HG03064 (cell line): ENCODE data around the gene AKAP12.
"Not testable (repeated sequence)": the region's sequence is repeated elsewhere in the genome, so short reads cannot be mapped to it uniquely, and the experiment has no call there.

ENCODE experiments used
- ATAC-seq: cut with Tn5 transposase; IDR thresholded peaks from one replicate; pipeline ENCODE4 v1.9.1; 2021; ENCODE audit warnings: low read depth; ENCODE audit not compliant: unreplicated experiment

The AKAP12 gene

GRCh38 chr6:151309619-151310018, 69.9 kb downstream of the AKAP12 start:
- ATAC-seq: no peak

GRCh38 chr6:151310279-151310678, 70.5 kb downstream of the AKAP12 start:
- ATAC-seq: no peak

DNA sequence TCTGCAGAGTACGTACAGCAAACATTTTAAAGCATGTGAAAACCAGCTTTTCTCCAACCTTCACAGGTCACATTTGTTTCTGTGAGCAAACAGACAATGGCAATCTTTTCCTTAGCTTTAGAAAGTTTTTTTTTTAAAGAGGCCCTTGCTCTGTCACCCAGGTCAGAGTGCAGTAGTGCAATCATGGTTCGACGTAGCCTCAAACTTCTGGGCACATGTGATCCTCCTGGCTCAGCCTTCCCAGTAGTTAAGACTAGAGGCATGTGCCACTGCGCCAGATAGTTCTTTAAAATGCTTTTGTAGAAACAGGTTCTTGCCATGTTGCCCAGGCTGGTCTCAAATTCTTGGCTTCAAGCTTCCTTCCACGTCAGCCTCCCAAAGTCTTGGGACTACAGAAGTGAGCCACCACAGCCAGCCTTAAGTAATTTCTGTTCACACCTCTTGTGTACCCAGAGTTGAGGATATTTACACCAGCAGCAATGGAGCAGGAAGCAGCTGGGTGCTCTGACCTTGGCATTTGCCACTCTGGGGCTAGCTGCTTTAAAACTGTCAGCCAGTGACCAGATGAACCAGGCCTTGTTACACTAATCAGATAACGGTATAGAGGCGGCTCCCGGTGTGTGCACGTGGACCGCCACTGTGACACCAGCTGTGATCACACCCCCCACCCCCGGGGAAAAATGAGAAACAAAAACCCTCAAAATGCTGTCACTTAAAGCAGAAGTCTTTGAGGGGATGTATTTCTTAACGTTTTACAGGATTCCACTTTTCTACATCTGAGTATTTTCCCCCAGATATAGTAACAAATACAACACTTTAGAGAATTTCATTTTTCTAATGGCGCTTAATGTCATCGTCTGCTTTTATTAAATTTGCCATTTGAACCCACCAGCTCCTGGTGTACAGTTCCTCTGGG, 71.3 kb downstream of the AKAP12 start:
- ATAC-seq: no peak

GRCh38 chr6:151313066-151313491, 73.3 kb downstream of the AKAP12 start:
- ATAC-seq: no peak

DNA sequence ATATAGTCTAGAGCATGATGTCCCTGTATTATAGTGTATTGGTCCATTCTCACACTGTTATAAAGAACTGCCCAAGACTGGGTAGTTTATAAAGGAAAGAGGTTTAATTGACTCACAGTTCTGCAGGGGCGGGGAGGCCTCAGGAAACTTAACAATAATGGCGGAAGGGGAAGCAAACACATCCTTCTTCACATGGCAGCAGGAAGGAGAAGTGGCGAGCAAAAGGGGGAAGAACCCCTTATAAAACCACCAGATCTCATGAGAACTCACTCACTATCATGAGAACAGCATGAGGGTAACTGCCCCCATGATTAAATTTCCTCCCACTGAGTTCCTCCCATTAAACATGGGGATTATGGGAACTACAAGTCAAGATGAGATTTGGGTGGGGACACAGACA, 75.9 kb downstream of the AKAP12 start:
- ATAC-seq: not testable (repeated sequence)

DNA sequence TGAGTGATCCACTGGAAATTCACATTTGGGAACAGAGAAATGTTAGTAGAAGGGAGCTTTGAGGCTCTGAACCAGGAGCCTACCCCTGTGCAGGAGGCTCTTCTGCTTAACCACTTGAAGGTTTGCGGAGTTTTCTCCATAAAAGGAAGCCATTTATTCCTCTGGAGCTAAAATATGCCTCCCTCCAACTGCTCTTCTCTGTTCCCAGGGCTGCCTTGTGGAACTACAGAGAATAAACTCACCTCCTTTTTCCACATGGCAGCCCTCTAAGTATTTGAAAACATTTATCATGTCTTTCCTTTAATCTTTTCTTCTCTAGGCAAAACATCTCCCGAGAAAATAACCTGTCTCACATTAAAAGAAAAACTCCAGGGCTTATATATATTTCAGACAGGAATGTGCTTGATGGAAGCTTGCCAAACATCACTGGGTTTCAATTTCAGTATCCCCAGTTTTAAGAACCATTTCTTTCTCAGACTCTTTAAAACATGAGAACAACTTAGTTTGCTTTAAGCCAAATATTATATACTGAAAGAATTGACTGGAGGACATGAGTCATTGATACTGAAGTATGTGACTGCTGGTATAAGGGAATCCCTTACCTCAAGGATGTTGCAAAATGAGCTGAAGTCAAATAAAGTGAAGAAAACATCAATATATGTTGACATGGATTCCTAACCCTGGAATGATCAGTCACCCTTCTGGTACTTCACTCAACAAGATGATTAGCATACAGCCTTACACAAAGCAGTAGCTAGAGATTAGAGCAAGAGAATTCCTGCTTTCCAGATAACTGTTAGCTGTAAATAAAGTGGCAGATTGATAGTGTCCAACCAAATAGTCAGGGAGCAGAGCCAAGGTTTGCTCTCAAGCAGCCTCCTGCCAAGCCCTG, 77.6 kb downstream of the AKAP12 start:
- no peak for ATAC-seq

- no peak for ATAC-seq
These were observed 78.2 kb downstream of the AKAP12 start for GRCh38 chr6:151317995-151318365.

GRCh38 chr6:151320140-151320539, 80.4 kb downstream of the AKAP12 start:
- ATAC-seq: no peak

- ATAC-seq: no peak
These were observed 81.7 kb downstream of the AKAP12 start for GRCh38 chr6:151321438-151321837.

DNA sequence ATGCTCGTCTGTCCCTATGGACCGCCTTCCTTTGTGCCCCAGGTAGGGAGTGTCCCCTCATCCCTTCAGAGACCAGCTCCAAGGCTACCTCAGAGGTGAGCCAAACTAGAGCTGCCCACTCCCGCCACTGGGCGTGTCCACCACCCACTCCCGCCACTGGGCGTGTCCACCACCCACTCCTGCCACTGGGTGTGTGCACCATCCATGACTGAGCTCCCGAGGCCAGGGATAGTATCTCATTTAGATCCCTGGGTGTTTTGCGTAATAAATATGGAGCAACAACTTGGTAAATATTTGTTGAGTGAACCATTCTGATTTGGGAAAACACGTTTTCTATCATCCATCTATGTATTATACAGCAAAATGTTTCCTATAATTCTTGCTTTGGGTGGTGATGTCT, 82.8 kb downstream of the AKAP12 start:
- ATAC-seq: no peak

GRCh38 chr6:151323791-151324487, 84.2 kb downstream of the AKAP12 start:
- ATAC-seq: peak; percentile 68

DNA sequence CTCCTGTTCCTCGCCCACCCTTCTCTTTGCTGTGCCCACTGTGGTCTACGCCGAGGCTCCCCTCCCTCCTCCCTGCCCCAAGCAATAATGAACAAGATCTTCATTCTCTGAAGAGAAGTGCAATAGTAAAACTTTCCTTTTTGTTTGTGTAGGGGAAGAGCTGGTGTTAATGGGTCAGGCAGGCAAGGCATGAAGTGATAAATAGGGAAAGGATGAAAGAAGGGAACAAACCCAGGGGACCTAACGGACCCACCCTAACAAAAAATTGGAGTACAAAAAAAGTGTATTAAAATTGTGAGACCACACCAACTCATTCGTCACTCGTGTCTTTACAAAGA, 84.7 kb downstream of the AKAP12 start:
- ATAC-seq: no peak

GRCh38 chr6:151325075-151326050, 85.6 kb downstream of the AKAP12 start:
- no peak for ATAC-seq

- no peak for ATAC-seq
These were observed 86.5 kb downstream of the AKAP12 start for GRCh38 chr6:151326116-151326825.

DNA sequence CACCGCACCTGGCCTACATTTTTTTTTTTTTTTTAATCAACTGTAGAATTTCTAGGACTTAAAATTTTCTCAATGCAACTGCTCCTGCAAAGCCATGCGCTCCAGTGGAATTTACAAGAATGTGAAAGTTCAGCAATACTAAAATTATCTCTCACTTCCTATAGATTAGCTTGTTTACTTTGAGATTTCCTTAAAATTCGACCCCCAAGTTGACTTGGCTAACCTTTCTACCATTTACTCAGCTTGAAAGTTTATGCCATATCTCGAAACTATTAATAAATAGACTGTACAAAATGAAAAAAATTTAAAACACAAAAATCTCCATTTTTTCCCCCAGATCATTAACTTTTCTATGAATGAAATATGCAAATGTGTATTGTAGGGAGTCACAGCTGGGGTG, 87.3 kb downstream of the AKAP12 start:
- ATAC-seq: no peak

GRCh38 chr6:151330130-151330696, 90.4 kb downstream of the AKAP12 start:
- ATAC-seq: no peak

DNA sequence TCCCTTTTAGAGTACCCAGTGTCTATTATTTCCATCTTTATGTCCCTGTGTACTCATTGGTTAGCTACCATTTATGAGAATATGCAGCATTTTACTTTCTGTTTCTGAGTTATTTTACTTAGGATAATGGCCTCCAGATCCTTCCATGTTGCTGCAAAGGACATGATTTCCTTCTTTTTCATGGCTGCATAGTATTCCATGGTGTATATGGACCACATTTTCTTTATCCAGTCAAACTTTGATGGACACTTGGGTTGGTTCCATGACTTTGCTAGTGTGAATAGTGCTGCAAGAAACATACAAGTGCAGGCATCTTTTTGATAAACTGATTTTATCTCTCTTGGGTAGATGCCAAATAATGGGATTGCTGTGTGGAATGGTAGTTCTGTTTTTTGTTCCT, 96.2 kb downstream of the AKAP12 start:
- no peak for ATAC-seq

- no peak for ATAC-seq
These were observed 99.0 kb downstream of the AKAP12 start for GRCh38 chr6:151338651-151339200.

GRCh38 chr6:151339369-151339768, 99.6 kb downstream of the AKAP12 start:
- ATAC-seq: no peak
